ENCODE measurements around the gene HSBP1L1.
"Not testable (repeated sequence)": the region's sequence is repeated elsewhere in the genome, so short reads cannot be mapped to it uniquely, and the experiment has no call there.

The HSBP1L1 gene

GRCh38 chr18:79987566-79987965 is 23.1 kb downstream of the HSBP1L1 start:
- ATAC-seq = no peak

GRCh38 chr18:79988071-79988450 is 23.6 kb downstream of the HSBP1L1 start:
- peak; percentile 64 for ATAC-seq
- peak; percentile 72 for DNase-seq

More at GRCh38 chr18:79987566-79987965, 23.1 kb downstream of the HSBP1L1 start:
- no peak for DNase-seq

GRCh38 chr18:79988451-79989194 is 24.2 kb downstream of the HSBP1L1 start, which contains the start of gene TXNL4A:
TXNL4A (minus strand) TSS chr18:79988563; CDS start chr18:79988392, 171 bp downstream.
- peak; percentile 87 for DNase-seq
- ATAC-seq = peak; percentile 98

GRCh38 chr18:79989195-79989497 is 24.7 kb downstream of the HSBP1L1 start:
- ATAC-seq (no peak), DNase-seq (peak; percentile 16)

- ATAC-seq (no peak), DNase-seq (no peak)
Measured at GRCh38 chr18:79991494-79991893, 27.1 kb downstream of the HSBP1L1 start.

GRCh38 chr18:79999701-80000100 is 35.3 kb downstream of the HSBP1L1 start:
- DNase-seq, ATAC-seq: not testable (repeated sequence)

GRCh38 chr18:80000877-80001276 is 36.4 kb downstream of the HSBP1L1 start:
- DNase-seq (no peak), ATAC-seq (no peak)

- ATAC-seq (no peak), DNase-seq (no peak)
Measured at GRCh38 chr18:80002468-80002867, 38.0 kb downstream of the HSBP1L1 start.

GRCh38 chr18:80004600-80005342 is 40.3 kb downstream of the HSBP1L1 start:
- no peak for ATAC-seq

GRCh38 chr18:80006724-80007123 is 42.3 kb downstream of the HSBP1L1 start:
- DNase-seq (no peak), ATAC-seq (no peak)

More at GRCh38 chr18:80004600-80005342, 40.3 kb downstream of the HSBP1L1 start:
- DNase-seq = no peak

- no peak for DNase-seq
Measured at GRCh38 chr18:80009661-80010550, 45.5 kb downstream of the HSBP1L1 start.

GRCh38 chr18:80010551-80010906 is 46.1 kb downstream of the HSBP1L1 start:
- no peak for DNase-seq
- ATAC-seq = no peak

More at GRCh38 chr18:80009661-80010550, 45.5 kb downstream of the HSBP1L1 start:
- ATAC-seq = no peak

GRCh38 chr18:80011496-80012137 is 47.2 kb downstream of the HSBP1L1 start:
- DNase-seq, ATAC-seq: not testable (repeated sequence)

GRCh38 chr18:80012714-80013113 is 48.3 kb downstream of the HSBP1L1 start:
- no peak for ATAC-seq
- DNase-seq = no peak
